HCT116 (cell line): ENCODE results near the gene GSTA3. TPM values are rescaled to one million over a fixed set of nuclear protein-coding genes. Genes with fewer than 3 reads are reported as not detected.

ENCODE experiments used
- ATAC-seq: fragments of 200-7000 bp; cut with Tn5 transposase; 2 replicates; pipeline ENCODE4 v1.9.1; 2020; ENCODE audit warnings: mild to moderate bottlenecking, moderate library complexity
- BruUV-seq: library from RNA; stranded (reverse); fragments of 400-500 nt; replicated peaks from 2 replicates; lab custom pipeline; 2021; lab: Mats Ljungman, UMichigan
- CTCF ChIA-PET: fragments of 300-600 bp; sonication (Branson Sonifier 250); formaldehyde crosslinking; loops from one replicate; lab custom pipeline; 2021; ENCODE audit warnings: antibody characterized with exemption; lab: Charles Lee
- POLR2A ChIA-PET: fragments of 300-600, 350-600 bp; sonication (Branson Sonifier 250); formaldehyde crosslinking; loops from one replicate; lab custom pipeline; 2021; ENCODE audit warnings: antibody characterized with exemption; lab: Charles Lee
- RAD21 ChIA-PET, 2 experiments: fragments of 300-600 bp; sonication (Branson Sonifier 250); formaldehyde crosslinking; loops; one replicate each; lab custom pipeline; 2023; ENCODE audit warnings: low total read pairs in 2 of 2; ENCODE audit not compliant: uncharacterized antibody in 2 of 2, unreplicated experiment in 2 of 2, low non-redundant PET in 1 of 2; lab: Charles Lee
- DNase-seq: peaks from one replicate; pipeline ENCODE4 v3.0.0-alpha.2; 2010; ENCODE audit warnings: low read depth, low spot score
- H2AFZ ChIP-seq: fragments of 200-600 bp; shearing (Covaris generic), sonication (generic); 2 replicates; pipeline ENCODE4 v1.6.1; 2017; ENCODE audit warnings: low read depth, mixed run types, mixed read lengths, antibody characterized with exemption, low read length; ENCODE audit not compliant: poor library complexity, severe bottlenecking
- H3K27ac ChIP-seq: 2 replicates; pipeline ENCODE4 v1.5.1; 2012; ENCODE audit warnings: low read depth, low read length
- H3K27me3 ChIP-seq: fragments of 200-600 bp; sonication (generic); 2 replicates; pipeline ENCODE4 v1.6.1; 2016; ENCODE audit warnings: mixed run types, low read length, mixed read lengths; ENCODE audit not compliant: insufficient read depth
- H3K36me3 ChIP-seq, 2 experiments: fragments of 200-500 bp in 1 of 2; fragments of 200-600 bp in 1 of 2; sonication (Bioruptor generic) in 1 of 2; sonication (generic) in 1 of 2; 2 replicates each; pipeline versions ENCODE4 v1.5.1 to v1.6.1; 2014 to 2016; ENCODE audit warnings: low read length in 2 of 2, inconsistent platforms in 1 of 2, mixed read lengths in 1 of 2, mixed run types in 1 of 2; ENCODE audit not compliant: insufficient read depth in 2 of 2, control insufficient read depth in 1 of 2
- H3K4me1 ChIP-seq, 2 experiments: fragments of 200-600 bp in 1 of 2; sonication (generic) in 1 of 2; 2 replicates each; pipeline versions ENCODE4 v1.5.1 to v1.6.1; 2012 to 2017; ENCODE audit warnings: low read length in 2 of 2, inconsistent platforms in 1 of 2, mild to moderate bottlenecking in 1 of 2, mixed read lengths in 1 of 2, mixed run types in 1 of 2, moderate library complexity in 1 of 2; ENCODE audit not compliant: insufficient read depth in 2 of 2, control insufficient read depth in 1 of 2
- H3K4me2 ChIP-seq: fragments of 200-600 bp; sonication (generic); 2 replicates; pipeline ENCODE4 v1.6.1; 2017; ENCODE audit warnings: mixed run types, low read length, mixed read lengths
- H3K4me3 ChIP-seq, 2 experiments: fragments of 200-600 bp in 1 of 2; sonication (generic) in 1 of 2; replicated peaks in 1 of 2; 2 replicates each; pipeline ENCODE4 v1.5.1; 2011 to 2016; ENCODE audit warnings: low read length in 2 of 2, control low read depth in 1 of 2, low read depth in 1 of 2, mild to moderate bottlenecking in 1 of 2, mixed read lengths in 1 of 2, mixed run types in 1 of 2
- H3K79me2 ChIP-seq: fragments of 200-600 bp; sonication (generic); 2 replicates; pipeline ENCODE4 v1.6.1; 2017; ENCODE audit warnings: mild to moderate bottlenecking, mixed run types, low read length, moderate library complexity, mixed read lengths; ENCODE audit not compliant: insufficient read depth
- H3K9ac ChIP-seq: fragments of 200-600 bp; sonication (generic); 2 replicates; pipeline ENCODE4 v1.6.1; 2016; ENCODE audit warnings: low read length, mixed read lengths
- H3K9me2 ChIP-seq: fragments of 200-600 bp; sonication (generic), shearing (Covaris generic); 2 replicates; pipeline ENCODE4 v1.6.1; 2017; ENCODE audit warnings: mixed run types, mild to moderate bottlenecking, moderate library complexity; ENCODE audit not compliant: insufficient read depth
- H3K9me3 ChIP-seq, 2 experiments: fragments of 200-500 bp in 1 of 2; fragments of 200-600 bp in 1 of 2; sonication (Bioruptor generic) in 1 of 2; sonication (generic) in 1 of 2; 2 replicates each; pipeline ENCODE4 v1.6.1; 2014 to 2017; ENCODE audit warnings: low read length in 2 of 2, mixed read lengths in 2 of 2, inconsistent platforms in 1 of 2, low read depth in 1 of 2, mild to moderate bottlenecking in 1 of 2, mixed run types in 1 of 2, moderate library complexity in 1 of 2; ENCODE audit not compliant: control insufficient read depth in 1 of 2, insufficient read depth in 1 of 2
- H4K20me1 ChIP-seq: fragments of 200-600 bp; sonication (generic), shearing (Covaris generic); 2 replicates; pipeline ENCODE4 v1.6.1; 2017; ENCODE audit warnings: mixed run types, mild to moderate bottlenecking, moderate library complexity; ENCODE audit not compliant: insufficient read depth
- EGR1 ChIP-seq: IDR thresholded peaks from 2 replicates; pipeline ENCODE4 v1.6.1; 2012; ENCODE audit warnings: low read depth
- ELF1 ChIP-seq: IDR thresholded peaks from 2 replicates; pipeline ENCODE4 v1.6.1; 2012; ENCODE audit warnings: low read depth, borderline replicate concordance
- FOSL1 ChIP-seq: IDR thresholded peaks from 2 replicates; pipeline ENCODE4 v1.6.1; 2012; ENCODE audit warnings: low read depth
- POLR2A ChIP-seq: IDR thresholded peaks from 2 replicates; pipeline ENCODE4 v1.7.0; 2011; ENCODE audit warnings: borderline replicate concordance; ENCODE audit not compliant: insufficient read depth, insufficient read length; ENCODE audit errors: extremely low read depth
- POLR2AphosphoS5 ChIP-seq: IDR thresholded peaks from 2 replicates; pipeline ENCODE4 v1.6.1; 2011; ENCODE audit warnings: mild to moderate bottlenecking, low read depth, low read length, moderate library complexity
- SIN3A ChIP-seq: IDR thresholded peaks from 2 replicates; pipeline ENCODE4 v1.6.1; 2012; ENCODE audit warnings: low read depth
- SP1 ChIP-seq: IDR thresholded peaks from 2 replicates; pipeline ENCODE4 v1.6.1; 2012; ENCODE audit warnings: low read depth
- TCF7L2 ChIP-seq: IDR thresholded peaks from 2 replicates; pipeline ENCODE4 v1.7.0; 2011; ENCODE audit warnings: borderline replicate concordance, inconsistent platforms; ENCODE audit not compliant: insufficient read depth, insufficient read length; ENCODE audit errors: extremely low read depth
- ZNF274 ChIP-seq: fragments of 200-500 bp; sonication (Bioruptor generic); IDR thresholded peaks from 2 replicates; pipeline ENCODE4 v1.6.1; 2014; ENCODE audit warnings: mild to moderate bottlenecking, low read depth, low read length, inconsistent platforms
- intact Hi-C: fragments of 100-400 bp; cut with micrococcal nuclease; formaldehyde crosslinking; loops from 2 replicates; pipeline ENCODE4 v1.10.0; 2022
- total RNA-seq: library from RNA; stranded (reverse); gene quantifications from one replicate; pipeline ENCODE4 v1.2.1, GENCODE V29; 2021; ENCODE audit not compliant: unreplicated experiment
- TF ChIP-seq, protein P1 (sequence below): IDR thresholded peaks from 2 replicates; pipeline ENCODE4 v1.6.1; 2012
- TF ChIP-seq, protein P2 (sequence below): IDR thresholded peaks from 2 replicates; pipeline ENCODE4 v1.6.1; 2012
- TF ChIP-seq, protein P3 (sequence below): IDR thresholded peaks from 2 replicates; pipeline ENCODE4 v1.6.1; 2012; ENCODE audit warnings: low read depth
- TF ChIP-seq, protein P4 (sequence below): IDR thresholded peaks from 2 replicates; pipeline ENCODE4 v1.6.1; 2011; ENCODE audit warnings: mild to moderate bottlenecking, low read length, moderate library complexity; ENCODE audit not compliant: insufficient replicate concordance; ENCODE audit errors: extremely low read depth
- TF ChIP-seq, protein P5 (sequence below), 3 experiments: fragments of 200-600 bp in 1 of 3; sonication (generic) in 1 of 3; IDR thresholded peaks in 2 of 3; conservative IDR thresholded peaks in 1 of 3; 2 replicates each; pipeline ENCODE4 v1.5.1; 2012 to 2017; ENCODE audit warnings: low read depth in 2 of 3, low read length in 2 of 3, antibody characterized with exemption in 1 of 3, borderline replicate concordance in 1 of 3, control low read depth in 1 of 3, mild to moderate bottlenecking in 1 of 3, mixed read lengths in 1 of 3, mixed run types in 1 of 3, moderate library complexity in 1 of 3; ENCODE audit not compliant: insufficient read depth in 1 of 3

The GSTA3 gene
- total RNA-seq, 1 experiment from 2014 or later: not detected

DNA sequence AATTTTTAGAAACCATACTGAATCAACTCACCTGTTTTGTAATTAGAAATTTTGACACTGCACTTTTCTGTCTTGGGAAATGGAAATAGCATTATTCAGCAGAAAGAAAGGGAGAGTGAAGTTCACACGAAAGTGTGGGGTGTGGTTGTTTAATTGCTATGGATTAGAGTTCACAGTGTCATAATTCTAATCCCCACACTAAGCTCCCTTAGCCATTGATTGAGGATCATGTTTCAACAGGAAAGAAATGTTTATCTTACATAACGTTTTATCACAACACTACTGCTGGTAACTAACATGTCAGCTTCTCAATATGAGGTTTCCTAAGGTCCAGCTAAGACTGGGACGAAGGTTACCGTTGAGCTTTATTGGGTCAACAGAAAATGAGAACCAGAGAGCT is 37.5 kb downstream of the GSTA3 start:
- CTCF ChIA-PET: interaction anchor here (0.5 kb wide), 1 partner anchor 257 kb away, joined by 3 read pairs; no protein-coding TSS in a partner anchor
- H3K4me3 ChIP-seq: no peak overlapping the region
- ATAC-seq: no peak
- no peak for DNase-seq
- no peak for TF ChIP-seq SIN3A
- no peak for TF ChIP-seq SP1
- TF ChIP-seq, protein P1, sequence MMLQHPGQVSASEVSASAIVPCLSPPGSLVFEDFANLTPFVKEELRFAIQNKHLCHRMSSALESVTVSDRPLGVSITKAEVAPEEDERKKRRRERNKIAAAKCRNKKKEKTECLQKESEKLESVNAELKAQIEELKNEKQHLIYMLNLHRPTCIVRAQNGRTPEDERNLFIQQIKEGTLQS: no peak
- TF ChIP-seq, protein P2, sequence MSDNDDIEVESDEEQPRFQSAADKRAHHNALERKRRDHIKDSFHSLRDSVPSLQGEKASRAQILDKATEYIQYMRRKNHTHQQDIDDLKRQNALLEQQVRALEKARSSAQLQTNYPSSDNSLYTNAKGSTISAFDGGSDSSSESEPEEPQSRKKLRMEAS: no peak
- no peak for TF ChIP-seq POLR2A
- TF ChIP-seq POLR2AphosphoS5: no peak
- no peak for TF ChIP-seq EGR1
- no peak for TF ChIP-seq TCF7L2
- TF ChIP-seq, protein P3, sequence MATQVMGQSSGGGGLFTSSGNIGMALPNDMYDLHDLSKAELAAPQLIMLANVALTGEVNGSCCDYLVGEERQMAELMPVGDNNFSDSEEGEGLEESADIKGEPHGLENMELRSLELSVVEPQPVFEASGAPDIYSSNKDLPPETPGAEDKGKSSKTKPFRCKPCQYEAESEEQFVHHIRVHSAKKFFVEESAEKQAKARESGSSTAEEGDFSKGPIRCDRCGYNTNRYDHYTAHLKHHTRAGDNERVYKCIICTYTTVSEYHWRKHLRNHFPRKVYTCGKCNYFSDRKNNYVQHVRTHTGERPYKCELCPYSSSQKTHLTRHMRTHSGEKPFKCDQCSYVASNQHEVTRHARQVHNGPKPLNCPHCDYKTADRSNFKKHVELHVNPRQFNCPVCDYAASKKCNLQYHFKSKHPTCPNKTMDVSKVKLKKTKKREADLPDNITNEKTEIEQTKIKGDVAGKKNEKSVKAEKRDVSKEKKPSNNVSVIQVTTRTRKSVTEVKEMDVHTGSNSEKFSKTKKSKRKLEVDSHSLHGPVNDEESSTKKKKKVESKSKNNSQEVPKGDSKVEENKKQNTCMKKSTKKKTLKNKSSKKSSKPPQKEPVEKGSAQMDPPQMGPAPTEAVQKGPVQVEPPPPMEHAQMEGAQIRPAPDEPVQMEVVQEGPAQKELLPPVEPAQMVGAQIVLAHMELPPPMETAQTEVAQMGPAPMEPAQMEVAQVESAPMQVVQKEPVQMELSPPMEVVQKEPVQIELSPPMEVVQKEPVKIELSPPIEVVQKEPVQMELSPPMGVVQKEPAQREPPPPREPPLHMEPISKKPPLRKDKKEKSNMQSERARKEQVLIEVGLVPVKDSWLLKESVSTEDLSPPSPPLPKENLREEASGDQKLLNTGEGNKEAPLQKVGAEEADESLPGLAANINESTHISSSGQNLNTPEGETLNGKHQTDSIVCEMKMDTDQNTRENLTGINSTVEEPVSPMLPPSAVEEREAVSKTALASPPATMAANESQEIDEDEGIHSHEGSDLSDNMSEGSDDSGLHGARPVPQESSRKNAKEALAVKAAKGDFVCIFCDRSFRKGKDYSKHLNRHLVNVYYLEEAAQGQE: no peak
- TF ChIP-seq ZNF274: no peak
- TF ChIP-seq, protein P4, sequence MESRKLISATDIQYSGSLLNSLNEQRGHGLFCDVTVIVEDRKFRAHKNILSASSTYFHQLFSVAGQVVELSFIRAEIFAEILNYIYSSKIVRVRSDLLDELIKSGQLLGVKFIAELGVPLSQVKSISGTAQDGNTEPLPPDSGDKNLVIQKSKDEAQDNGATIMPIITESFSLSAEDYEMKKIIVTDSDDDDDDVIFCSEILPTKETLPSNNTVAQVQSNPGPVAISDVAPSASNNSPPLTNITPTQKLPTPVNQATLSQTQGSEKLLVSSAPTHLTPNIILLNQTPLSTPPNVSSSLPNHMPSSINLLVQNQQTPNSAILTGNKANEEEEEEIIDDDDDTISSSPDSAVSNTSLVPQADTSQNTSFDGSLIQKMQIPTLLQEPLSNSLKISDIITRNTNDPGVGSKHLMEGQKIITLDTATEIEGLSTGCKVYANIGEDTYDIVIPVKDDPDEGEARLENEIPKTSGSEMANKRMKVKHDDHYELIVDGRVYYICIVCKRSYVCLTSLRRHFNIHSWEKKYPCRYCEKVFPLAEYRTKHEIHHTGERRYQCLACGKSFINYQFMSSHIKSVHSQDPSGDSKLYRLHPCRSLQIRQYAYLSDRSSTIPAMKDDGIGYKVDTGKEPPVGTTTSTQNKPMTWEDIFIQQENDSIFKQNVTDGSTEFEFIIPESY: no peak
- TF ChIP-seq, protein P5, sequence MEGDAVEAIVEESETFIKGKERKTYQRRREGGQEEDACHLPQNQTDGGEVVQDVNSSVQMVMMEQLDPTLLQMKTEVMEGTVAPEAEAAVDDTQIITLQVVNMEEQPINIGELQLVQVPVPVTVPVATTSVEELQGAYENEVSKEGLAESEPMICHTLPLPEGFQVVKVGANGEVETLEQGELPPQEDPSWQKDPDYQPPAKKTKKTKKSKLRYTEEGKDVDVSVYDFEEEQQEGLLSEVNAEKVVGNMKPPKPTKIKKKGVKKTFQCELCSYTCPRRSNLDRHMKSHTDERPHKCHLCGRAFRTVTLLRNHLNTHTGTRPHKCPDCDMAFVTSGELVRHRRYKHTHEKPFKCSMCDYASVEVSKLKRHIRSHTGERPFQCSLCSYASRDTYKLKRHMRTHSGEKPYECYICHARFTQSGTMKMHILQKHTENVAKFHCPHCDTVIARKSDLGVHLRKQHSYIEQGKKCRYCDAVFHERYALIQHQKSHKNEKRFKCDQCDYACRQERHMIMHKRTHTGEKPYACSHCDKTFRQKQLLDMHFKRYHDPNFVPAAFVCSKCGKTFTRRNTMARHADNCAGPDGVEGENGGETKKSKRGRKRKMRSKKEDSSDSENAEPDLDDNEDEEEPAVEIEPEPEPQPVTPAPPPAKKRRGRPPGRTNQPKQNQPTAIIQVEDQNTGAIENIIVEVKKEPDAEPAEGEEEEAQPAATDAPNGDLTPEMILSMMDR (IDR thresholded peaks at IDR 0.05 in 2 of 3, conservative IDR thresholded peaks at IDR 0.05 in 1 of 3; ENCODE audit: borderline replicate concordance in 1 of 3, insufficient read depth in 1 of 3, low read depth in 2 of 3, low read length in 2 of 3): no peak
- TF ChIP-seq FOSL1: no peak
- TF ChIP-seq ELF1: no peak
- TF ChIP-seq, all 23 proteins: peak for 0
- H3K4me1 ChIP-seq: peaks cover 0 to 6% of the 10 kb centered on the region in 2 experiments; a peak in 2 of 4 replicates
- H3K79me2 ChIP-seq: no peaks in the 10 kb centered on the region
- no peak overlapping the region for H3K27ac ChIP-seq
- no peaks in the 10 kb centered on the region for H3K9me3 ChIP-seq
- H4K20me1 ChIP-seq: no peaks in the 10 kb centered on the region
- H3K9ac ChIP-seq: no peak overlapping the region
- H3K36me3 ChIP-seq: no peaks in the 10 kb centered on the region
- POLR2A ChIA-PET: no interaction called here
- no TSS peak for BruUV-seq
- no peaks in the 10 kb centered on the region for H3K9me2 ChIP-seq
- intact Hi-C loops: no loop called here
- H2AFZ ChIP-seq: no peak overlapping the region
- H3K27me3 ChIP-seq: no peaks in the 10 kb centered on the region; the same call in none of the 2 replicates
- RAD21 ChIA-PET: no interaction called here
- no peak overlapping the region for H3K4me2 ChIP-seq
